Vagina (tissue), 2 donors: ENCODE results near the gene PGM1.

Source experiments
- POLR2A ChIP-seq, 2 donors: fragments of 450-650 bp; IDR thresholded peaks; one replicate each; pipeline ENCODE4 v1.6.1; 2017; ENCODE audit warnings: antibody characterized with exemption in 2 of 2, mild to moderate bottlenecking in 2 of 2, moderate library complexity in 2 of 2
- POLR2AphosphoS5 ChIP-seq, 2 donors: sonication (generic); formaldehyde crosslinking; IDR thresholded peaks; one replicate each; pipeline ENCODE4 v1.9.0; 2017; ENCODE audit warnings: antibody characterized with exemption in 2 of 2, mild to moderate bottlenecking in 2 of 2, low read depth in 1 of 2; ENCODE audit not compliant: insufficient read depth in 1 of 2

DNA sequence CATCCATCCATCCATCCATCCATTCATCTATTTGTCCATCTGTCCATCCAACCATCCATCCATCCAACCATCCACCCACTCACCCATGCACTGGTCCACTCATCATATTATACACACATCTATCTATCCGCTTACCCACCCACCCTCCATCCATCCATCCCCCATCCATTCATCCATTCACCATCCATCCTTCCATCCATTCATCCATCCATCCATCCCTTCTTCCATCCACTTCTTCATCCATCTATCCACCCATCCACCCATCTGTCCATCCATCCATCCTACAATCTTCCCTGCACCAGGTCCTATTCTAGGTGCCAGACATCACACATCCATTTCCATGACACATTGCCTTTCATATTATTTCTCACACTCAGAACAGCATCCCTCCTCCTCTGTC lies 93.5 kb downstream of the PGM1 start:
- TF ChIP-seq POLR2A (IDR thresholded peaks at IDR 0.05) (no peak), POLR2AphosphoS5 (IDR thresholded peaks at IDR 0.05; ENCODE audit: insufficient read depth in 1 of 2, low read depth in 1 of 2) (no peak)
